ENCODE measurements around the gene MYEOV. TPM values are rescaled to one million over a fixed set of nuclear protein-coding genes. Genes with fewer than 3 reads are reported as not detected.

Gene MYEOV
- total RNA-seq, 1 donor from 2014 or later = 36.9 TPM

GRCh38 chr11:69333879-69334278 lies 39.9 kb downstream of the MYEOV start:
- no peak for DNase-seq (ENCODE audit: low read depth)
- no peaks in the 10 kb centered on the region for H3K36me3 ChIP-seq (ENCODE audit: control insufficient read depth, insufficient read depth, low read length)
- no peak overlapping the region for H3K4me3 ChIP-seq (ENCODE audit: low read depth, low read length)
- TF ChIP-seq, protein P1, sequence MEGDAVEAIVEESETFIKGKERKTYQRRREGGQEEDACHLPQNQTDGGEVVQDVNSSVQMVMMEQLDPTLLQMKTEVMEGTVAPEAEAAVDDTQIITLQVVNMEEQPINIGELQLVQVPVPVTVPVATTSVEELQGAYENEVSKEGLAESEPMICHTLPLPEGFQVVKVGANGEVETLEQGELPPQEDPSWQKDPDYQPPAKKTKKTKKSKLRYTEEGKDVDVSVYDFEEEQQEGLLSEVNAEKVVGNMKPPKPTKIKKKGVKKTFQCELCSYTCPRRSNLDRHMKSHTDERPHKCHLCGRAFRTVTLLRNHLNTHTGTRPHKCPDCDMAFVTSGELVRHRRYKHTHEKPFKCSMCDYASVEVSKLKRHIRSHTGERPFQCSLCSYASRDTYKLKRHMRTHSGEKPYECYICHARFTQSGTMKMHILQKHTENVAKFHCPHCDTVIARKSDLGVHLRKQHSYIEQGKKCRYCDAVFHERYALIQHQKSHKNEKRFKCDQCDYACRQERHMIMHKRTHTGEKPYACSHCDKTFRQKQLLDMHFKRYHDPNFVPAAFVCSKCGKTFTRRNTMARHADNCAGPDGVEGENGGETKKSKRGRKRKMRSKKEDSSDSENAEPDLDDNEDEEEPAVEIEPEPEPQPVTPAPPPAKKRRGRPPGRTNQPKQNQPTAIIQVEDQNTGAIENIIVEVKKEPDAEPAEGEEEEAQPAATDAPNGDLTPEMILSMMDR (IDR thresholded peaks at IDR 0.05; ENCODE audit: insufficient read depth, low read length, poor library complexity, severe bottlenecking) = no peak
- no peaks in the 10 kb centered on the region for H3K27me3 ChIP-seq (ENCODE audit: control insufficient read depth, insufficient read depth, low read length)

- Histone ChIP-seq H3K36me3 (ENCODE audit: control insufficient read depth, insufficient read depth, low read length) (no peaks in the 10 kb centered on the region), H3K4me3 (ENCODE audit: low read depth, low read length) (no peak overlapping the region), H3K27me3 (ENCODE audit: control insufficient read depth, insufficient read depth, low read length) (no peaks in the 10 kb centered on the region)
- DNase-seq (ENCODE audit: low read depth) = no peak
- TF ChIP-seq, protein P1 (IDR thresholded peaks at IDR 0.05; ENCODE audit: insufficient read depth, low read length, poor library complexity, severe bottlenecking) = no peak
These were observed 41.2 kb downstream of the MYEOV start for GRCh38 chr11:69335007-69335780.

GRCh38 chr11:69335781-69336405 lies 41.9 kb downstream of the MYEOV start:
- Histone ChIP-seq H3K36me3 (ENCODE audit: control insufficient read depth, insufficient read depth, low read length) (no peaks in the 10 kb centered on the region), H3K4me3 (ENCODE audit: low read depth, low read length) (no peak overlapping the region), H3K27me3 (ENCODE audit: control insufficient read depth, insufficient read depth, low read length) (no peaks in the 10 kb centered on the region)
- DNase-seq (ENCODE audit: low read depth) = no peak
- TF ChIP-seq, protein P1 (IDR thresholded peaks at IDR 0.05; ENCODE audit: insufficient read depth, low read length, poor library complexity, severe bottlenecking) = no peak

DNA sequence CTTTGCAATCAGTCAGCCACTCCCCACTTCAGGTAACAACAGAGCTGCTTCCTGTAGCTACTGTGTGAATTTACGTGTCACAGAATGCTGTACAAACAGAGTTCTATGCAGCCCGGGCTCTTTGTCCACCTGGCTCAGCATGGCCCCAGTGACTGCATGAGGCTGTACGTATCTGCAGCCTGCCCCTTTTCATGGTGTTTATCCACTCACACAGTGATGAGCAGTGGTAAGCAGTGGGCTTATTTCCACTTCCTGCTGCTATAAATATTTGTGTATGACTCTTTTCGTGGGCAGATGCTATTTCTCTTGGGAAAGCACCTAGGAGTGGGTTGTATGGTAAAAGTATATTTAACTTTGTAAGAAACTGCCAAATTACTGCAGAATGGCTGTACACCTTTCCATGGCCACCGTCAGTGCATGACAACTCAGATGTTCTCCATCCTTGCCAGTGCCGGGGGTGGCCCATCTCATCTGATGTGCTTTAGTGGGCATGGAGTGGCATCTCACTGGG lies 43.3 kb downstream of the MYEOV start:
- DNase-seq (ENCODE audit: low read depth) = no peak
- TF ChIP-seq, protein P1 (IDR thresholded peaks at IDR 0.05; ENCODE audit: insufficient read depth, low read length, poor library complexity, severe bottlenecking) = no peak
- H3K36me3 ChIP-seq (ENCODE audit: control insufficient read depth, insufficient read depth, low read length) = no peaks in the 10 kb centered on the region

DNA sequence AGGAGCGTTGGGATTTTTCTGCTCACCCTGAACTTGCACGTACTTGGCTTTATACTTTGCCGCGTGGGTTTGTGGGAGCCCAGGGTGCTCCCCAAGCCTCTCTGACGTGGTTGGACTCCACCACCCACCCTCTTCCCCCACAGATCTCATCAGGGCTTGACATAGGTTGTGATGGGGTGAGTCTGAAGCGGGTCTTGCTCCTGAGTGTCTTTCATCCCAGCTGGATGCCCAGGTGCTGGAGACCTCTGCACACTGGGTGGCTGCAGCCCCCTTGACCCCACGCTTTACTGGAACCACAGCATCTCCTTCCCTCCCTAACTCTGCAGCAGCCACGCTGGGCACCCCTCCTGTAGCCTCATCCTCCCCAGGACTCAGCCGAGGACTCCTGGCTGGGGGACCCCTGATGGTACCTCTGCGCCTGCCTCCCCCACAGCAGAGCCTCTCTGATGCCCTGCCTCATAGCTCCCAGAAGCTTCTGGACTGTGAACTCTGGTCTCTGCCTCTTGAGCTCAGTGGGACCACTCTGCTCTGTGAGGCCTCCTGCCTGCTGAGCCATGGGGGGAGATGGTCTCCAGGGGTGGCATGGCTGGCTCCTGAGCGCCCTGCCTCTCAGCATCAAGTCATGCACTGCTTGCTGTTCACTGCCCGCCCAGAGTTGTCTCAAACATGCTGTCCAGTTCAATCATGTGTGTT lies 45.2 kb downstream of the MYEOV start:
- TF ChIP-seq, protein P1 (IDR thresholded peaks at IDR 0.05; ENCODE audit: insufficient read depth, low read length, poor library complexity, severe bottlenecking) = no peak
- no peak overlapping the region for H3K4me3 ChIP-seq (ENCODE audit: low read depth, low read length)
- no peaks in the 10 kb centered on the region for H3K36me3 ChIP-seq (ENCODE audit: control insufficient read depth, insufficient read depth, low read length)
- no peak for DNase-seq (ENCODE audit: low read depth)
- H3K27me3 ChIP-seq (ENCODE audit: control insufficient read depth, insufficient read depth, low read length) = no peaks in the 10 kb centered on the region

More for the DNA sequence above, 43.3 kb downstream of the MYEOV start:
- Histone ChIP-seq H3K27me3 (ENCODE audit: control insufficient read depth, insufficient read depth, low read length) (no peaks in the 10 kb centered on the region), H3K4me3 (ENCODE audit: low read depth, low read length) (no peak overlapping the region)
